Measurements from ENCODE around the gene VEZF1. TPM values are rescaled to one million over a fixed set of nuclear protein-coding genes. Genes with fewer than 3 reads are reported as not detected.
A peak's percentile ranks its signal among the peaks of the same experiment; 100 is the strongest.

Gene VEZF1
- total and polyA plus RNA-seq, 2 of the 4 experiments (the other 2 are of a cell fraction), result 21.1 to 42.1 TPM

GRCh38 chr17:57948555-57949420, 39.3 kb downstream of the VEZF1 start (continued):
- no peak for TF ChIP-seq RFX5 (IDR thresholded peaks at IDR 0.05; ENCODE audit: low read depth, low read length)
- TF ChIP-seq RCOR1 (IDR thresholded peaks at IDR 0.05; ENCODE audit: insufficient replicate concordance, low read length), result peak; percentile 73
- no peak for TF ChIP-seq MAFK (IDR thresholded peaks at IDR 0.05; ENCODE audit: low read depth, low read length)
- peak; percentile 32; the same call in 1 of the 2 replicates for TF ChIP-seq POLR2A (IDR thresholded peaks at IDR 0.05; ENCODE audit: low read depth, low read length)

- H3K4me1 ChIP-seq (ENCODE audit: control insufficient read depth, insufficient read depth, low read length), result peaks cover 28% of the 10 kb centered on the region
Measured at GRCh38 chr17:57948169-57948554, 39.9 kb downstream of the VEZF1 start.

More at GRCh38 chr17:57948169-57948554, 39.9 kb downstream of the VEZF1 start:
- dilution Hi-C loops (cut with HindIII; ENCODE audit: low sequenced_read_pairs, unreplicated experiment), result no loop called here
- intact Hi-C loops (cut with micrococcal nuclease), result loop anchor here (2.0 kb wide), 2 partner anchors 39 to 55 kb away; no protein-coding TSS in a partner anchor
- peak overlapping the region; percentile 96 for H2BK120ac ChIP-seq (ENCODE audit: low read depth, low read length)
- H4K20me1 ChIP-seq (ENCODE audit: insufficient read depth, low read length), result 0 out of 2 replicates have a peak, but pooled peaks cover 3% of the 10 kb centered on the region
- no peak overlapping the region; the same call in 1 of the 2 replicates for H3K4me3 ChIP-seq (ENCODE audit: insufficient read depth, low read depth, low read length)
- peak overlapping the region; percentile 96 for H2BK5ac ChIP-seq (ENCODE audit: low read depth, low read length, poor library complexity, severe bottlenecking)
- no peaks in the 10 kb centered on the region for H3K36me3 ChIP-seq (ENCODE audit: control insufficient read depth, insufficient read depth, low read length)
- ChIA-PET POLR2A (ENCODE audit: unreplicated experiment) (interaction anchor here (1.4 kb wide), 1 partner anchor 10 kb away, joined by 5 read pairs; no protein-coding TSS in a partner anchor), CTCF (interaction anchor here (0.9 to 2.1 kb wide), 7 partner anchors 9 to 91 kb away, joined by 3 to 5 read pairs (median 3); no protein-coding TSS in a partner anchor)
- H3K27ac ChIP-seq (ENCODE audit: insufficient read depth, low read length), result peak overlapping the region; percentile 89
- H3K18ac ChIP-seq (ENCODE audit: low read depth, low read length), result peak overlapping the region; percentile 84
- peak overlapping the region; percentile 90 for H4K5ac ChIP-seq (ENCODE audit: low read depth, low read length)
- no peaks in the 10 kb centered on the region for H3K9me3 ChIP-seq (ENCODE audit: control insufficient read depth, insufficient read depth, low read length)
- WGBS, 2 experiments (ENCODE audit: extremely low coverage in 2 of 2, insufficient read length in 1 of 2), result 60% methylated on average over 1 of the region's 5 CpGs; no CpG with 5 or more reads in 1 of the 2 experiments
- H2AK5ac ChIP-seq (ENCODE audit: low read depth, low read length), result peak overlapping the region; percentile 83
- H4K91ac ChIP-seq (ENCODE audit: insufficient read depth, low read depth, low read length), result peak overlapping the region; percentile 97
- H3K56ac ChIP-seq (ENCODE audit: extremely low read depth, insufficient read depth, low read length), result peak overlapping the region; percentile 87
- H3K9me1 ChIP-seq (ENCODE audit: insufficient read depth, low read length), result peaks cover 37% of the 10 kb centered on the region
- ATAC-seq (ENCODE audit: low read depth) (peak; percentile 7), DNase-seq (no peak)
- peak overlapping the region; percentile 75 for H2AK9ac ChIP-seq (replicated peaks; ENCODE audit: low read depth, low read length, poor library complexity)
- H3K27me3 ChIP-seq (ENCODE audit: control insufficient read depth, insufficient read depth, low read length), result no peaks in the 10 kb centered on the region
- H2AFZ ChIP-seq (replicated peaks; ENCODE audit: low read length, poor library complexity), result peak overlapping the region; percentile 24
- H3K4me2 ChIP-seq (ENCODE audit: low read depth, low read length), result peak overlapping the region; percentile 69
- H3K4ac ChIP-seq (ENCODE audit: low read depth, low read length), result peak overlapping the region; percentile 96
- no peak for TF ChIP-seq FOS (IDR thresholded peaks at IDR 0.05; ENCODE audit: low read depth, low read length)
- TF ChIP-seq CTCF (conservative IDR thresholded peaks at IDR 0.05; ENCODE audit: low read depth, low read length), result no peak
- no peak for TF ChIP-seq RAD21 (IDR thresholded peaks at IDR 0.05; ENCODE audit: low read length)
- no peak for TF ChIP-seq SMC3 (IDR thresholded peaks at IDR 0.05; ENCODE audit: low read depth, low read length)
- TF ChIP-seq RFX5 (IDR thresholded peaks at IDR 0.05; ENCODE audit: low read depth, low read length), result no peak
- no peak for TF ChIP-seq NFE2L2 (IDR thresholded peaks at IDR 0.05; ENCODE audit: low read depth, low read length)
- no peak for TF ChIP-seq MAFK (IDR thresholded peaks at IDR 0.05; ENCODE audit: low read depth, low read length)
- no peak for TF ChIP-seq USF2 (IDR thresholded peaks at IDR 0.05; ENCODE audit: low read depth, low read length)
- no TSS peak for BruUV-seq (replicated peaks)
- H3K23ac ChIP-seq (ENCODE audit: low read depth, low read length), result peak overlapping the region; percentile 86
- peak overlapping the region; percentile 88 for H2BK20ac ChIP-seq (ENCODE audit: low read depth, low read length)
- peak overlapping the region; percentile 16 to 92 for H4K8ac ChIP-seq (ENCODE audit: low read depth in 2 of 2, low read length in 2 of 2)
- H2BK15ac ChIP-seq (ENCODE audit: low read depth, low read length), result peak overlapping the region; percentile 72
- peak overlapping the region; percentile 20; the same call in 1 of the 2 replicates for H3K9ac ChIP-seq (ENCODE audit: low read depth, low read length)
- H3K14ac ChIP-seq (replicated peaks; ENCODE audit: low read depth, low read length), result peak overlapping the region; percentile 82
- H3K79me1 ChIP-seq (ENCODE audit: low read depth in 1 of 2, low read length in 2 of 2), result peaks cover 32 to 78% of the 10 kb centered on the region in 2 experiments
- in situ Hi-C loops (cut with MboI; ENCODE audit: low sequenced_read_pairs), result no loop called here
